Smooth muscle cell (in vitro differentiated cells): ENCODE measurements around the gene RPL27. TPM values are rescaled to one million over a fixed set of nuclear protein-coding genes. Genes with fewer than 3 reads are reported as not detected.

ENCODE experiments used
- DNase-seq: peaks from one replicate; lab custom pipeline; 2025; ENCODE audit not compliant: unreplicated experiment; lab: John Stamatoyannopoulos, UW
- H2AFZ ChIP-seq: fragments of 200-600 bp; sonication (generic); 2 replicates; pipeline ENCODE4 v1.6.0; 2016; ENCODE audit warnings: antibody characterized with exemption, low read depth, mild to moderate bottlenecking
- H3F3A ChIP-seq: fragments of 200-600 bp; sonication (generic); 2 replicates; pipeline ENCODE4 v1.6.0; 2017; ENCODE audit warnings: antibody characterized with exemption, low read depth
- H3K27ac ChIP-seq: fragments of 200-600 bp; sonication (generic); 2 replicates; pipeline ENCODE4 v1.5.1; 2016; ENCODE audit warnings: low read depth, mild to moderate bottlenecking
- H3K27me3 ChIP-seq: fragments of 200-600 bp; sonication (generic); 2 replicates; pipeline ENCODE4 v1.6.1; 2016; ENCODE audit warnings: low read depth, mild to moderate bottlenecking
- H3K36me3 ChIP-seq: fragments of 200-600 bp; sonication (generic); 2 replicates; pipeline ENCODE4 v1.5.1; 2016; ENCODE audit warnings: low read depth
- H3K4me1 ChIP-seq: fragments of 200-600 bp; sonication (generic); 2 replicates; pipeline ENCODE4 v1.5.1; 2016; ENCODE audit warnings: low read depth
- H3K4me2 ChIP-seq: fragments of 200-600 bp; sonication (generic); 2 replicates; pipeline ENCODE4 v1.6.0; 2016; ENCODE audit warnings: mild to moderate bottlenecking
- H3K4me3 ChIP-seq: fragments of 200-600 bp; sonication (generic); 2 replicates; pipeline ENCODE4 v1.5.1; 2016; ENCODE audit warnings: mild to moderate bottlenecking
- H3K79me2 ChIP-seq: fragments of 200-600 bp; sonication (generic); 2 replicates; pipeline ENCODE4 v1.6.0; 2016; ENCODE audit warnings: low read depth, mild to moderate bottlenecking
- H3K9ac ChIP-seq: fragments of 200-600 bp; sonication (generic); 2 replicates; pipeline ENCODE4 v1.6.0; 2016; ENCODE audit warnings: low read depth
- H3K9me3 ChIP-seq: fragments of 200-600 bp; sonication (generic); replicated peaks from 2 replicates; pipeline ENCODE4 v1.5.1; 2016; ENCODE audit warnings: low read depth
- H4K20me1 ChIP-seq: fragments of 200-600 bp; sonication (generic); 2 replicates; pipeline ENCODE4 v1.6.0; 2016; ENCODE audit warnings: low read depth
- WGBS: methylation state at CpG from one replicate; pipeline ENCODE4 v1.1.7; 2016; ENCODE audit warnings: low lambda C conversion rate; 5-methylcytosine and 5-hydroxymethylcytosine counted together
- polyA plus RNA-seq: library from polyadenylated mRNA; unstranded; fragments of >200 nt; fragmentation: Nextera tagmentation; extraction: Ambion mirVana; gene quantifications from 2 replicates; pipeline ENCODE4 v1.2.1, GENCODE V29; 2016
- total RNA-seq: library from RNA; depleted of rRNA; stranded (reverse); fragments of >200 nt; gene quantifications from 2 replicates; pipeline ENCODE4 v1.2.3, GENCODE V29; 2014
- TF ChIP-seq, protein P1 (sequence below): fragments of 200-600 bp; sonication (generic); IDR thresholded peaks from 2 replicates; pipeline ENCODE4 v1.5.1; 2017; ENCODE audit warnings: borderline replicate concordance, mild to moderate bottlenecking, antibody characterized with exemption; ENCODE audit not compliant: insufficient read depth, poor library complexity, severe bottlenecking

RPL27 gene
- total and polyA plus RNA-seq, 2 experiments from 2014 or later: 963 to 2,084 TPM

DNA sequence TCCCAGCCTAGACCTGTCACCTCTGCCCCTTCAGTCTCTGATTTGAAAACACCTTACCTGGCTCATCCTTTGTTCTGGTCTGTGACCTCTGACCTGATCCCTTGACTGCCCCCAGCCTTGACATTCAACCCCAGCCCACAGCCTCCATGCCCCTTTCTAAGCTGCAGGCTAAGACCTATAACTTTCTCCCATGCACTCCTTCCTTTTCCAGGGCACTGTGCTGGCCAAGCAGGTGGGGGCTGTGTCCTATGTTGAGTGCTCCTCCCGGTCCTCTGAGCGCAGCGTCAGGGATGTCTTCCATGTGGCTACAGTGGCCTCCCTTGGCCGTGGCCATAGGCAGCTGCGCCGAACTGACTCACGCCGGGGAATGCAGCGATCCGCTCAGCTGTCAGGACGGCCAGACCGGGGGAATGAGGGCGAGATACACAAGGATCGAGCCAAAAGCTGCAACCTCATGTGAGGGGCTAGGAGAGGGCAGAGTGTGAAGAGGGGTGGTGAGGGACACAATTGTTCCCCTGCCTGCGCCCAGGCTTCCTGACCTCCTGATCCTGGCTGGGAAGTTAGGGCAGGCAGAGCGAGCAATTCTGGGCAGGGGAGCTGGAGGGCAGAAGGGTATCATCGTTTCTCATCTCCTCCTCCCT is 30.1 kb downstream of the RPL27 start:
- no peaks in the 10 kb centered on the region for H3K79me2 ChIP-seq

DNA sequence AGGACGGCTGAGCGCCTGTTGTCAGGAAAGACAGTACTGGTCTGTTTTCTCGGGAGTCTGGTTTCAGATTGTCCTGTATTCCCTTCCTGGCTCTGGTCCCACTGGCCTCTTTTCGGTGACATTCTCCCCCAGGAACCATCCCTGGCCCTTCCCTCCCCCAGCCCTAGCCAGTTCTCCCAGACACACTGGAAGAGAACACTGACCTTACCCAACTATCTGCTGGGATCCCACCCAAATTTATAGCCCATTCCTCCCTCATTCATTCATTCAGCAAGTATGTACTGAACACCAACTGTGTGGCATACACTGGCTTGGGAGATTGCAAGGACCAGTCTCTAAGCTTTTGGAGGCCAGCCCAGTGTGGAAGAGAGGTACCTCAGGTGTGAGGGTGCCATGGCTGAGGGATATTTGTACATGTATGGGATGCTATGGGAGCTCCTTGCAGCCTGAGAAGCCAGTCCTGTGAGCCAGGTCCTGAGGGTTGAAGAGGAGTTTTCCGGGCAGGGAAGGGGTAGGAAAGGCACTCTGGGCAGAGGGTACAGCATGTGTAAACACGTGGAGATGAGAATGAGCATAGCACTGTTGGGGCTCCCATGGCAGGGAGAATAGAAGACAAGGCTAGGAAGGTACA is 32.0 kb downstream of the RPL27 start:
- no peaks in the 10 kb centered on the region for H3F3A ChIP-seq
- H3K27ac ChIP-seq: no peak overlapping the region
- no peaks in the 10 kb centered on the region for H3K79me2 ChIP-seq
- no peak for DNase-seq
- no peak overlapping the region for H3K4me2 ChIP-seq
- 77% methylated on average over 6 of the region's 6 CpGs for WGBS
- H3K9ac ChIP-seq: no peak overlapping the region
- H3K9me3 ChIP-seq: no peaks in the 10 kb centered on the region
- no peak overlapping the region for H3K4me3 ChIP-seq
- no peaks in the 10 kb centered on the region for H4K20me1 ChIP-seq
- no peak overlapping the region for H2AFZ ChIP-seq
- no peaks in the 10 kb centered on the region for H3K36me3 ChIP-seq
- TF ChIP-seq, protein P1, sequence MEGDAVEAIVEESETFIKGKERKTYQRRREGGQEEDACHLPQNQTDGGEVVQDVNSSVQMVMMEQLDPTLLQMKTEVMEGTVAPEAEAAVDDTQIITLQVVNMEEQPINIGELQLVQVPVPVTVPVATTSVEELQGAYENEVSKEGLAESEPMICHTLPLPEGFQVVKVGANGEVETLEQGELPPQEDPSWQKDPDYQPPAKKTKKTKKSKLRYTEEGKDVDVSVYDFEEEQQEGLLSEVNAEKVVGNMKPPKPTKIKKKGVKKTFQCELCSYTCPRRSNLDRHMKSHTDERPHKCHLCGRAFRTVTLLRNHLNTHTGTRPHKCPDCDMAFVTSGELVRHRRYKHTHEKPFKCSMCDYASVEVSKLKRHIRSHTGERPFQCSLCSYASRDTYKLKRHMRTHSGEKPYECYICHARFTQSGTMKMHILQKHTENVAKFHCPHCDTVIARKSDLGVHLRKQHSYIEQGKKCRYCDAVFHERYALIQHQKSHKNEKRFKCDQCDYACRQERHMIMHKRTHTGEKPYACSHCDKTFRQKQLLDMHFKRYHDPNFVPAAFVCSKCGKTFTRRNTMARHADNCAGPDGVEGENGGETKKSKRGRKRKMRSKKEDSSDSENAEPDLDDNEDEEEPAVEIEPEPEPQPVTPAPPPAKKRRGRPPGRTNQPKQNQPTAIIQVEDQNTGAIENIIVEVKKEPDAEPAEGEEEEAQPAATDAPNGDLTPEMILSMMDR: no peak
- no peaks in the 10 kb centered on the region for H3K27me3 ChIP-seq
- H3K4me1 ChIP-seq: peaks cover 21% of the 10 kb centered on the region

More for the DNA sequence above, 30.1 kb downstream of the RPL27 start:
- Histone ChIP-seq H3K27me3 (no peaks in the 10 kb centered on the region), H3K4me2 (no peak overlapping the region), H3K4me1 (peaks cover 2% of the 10 kb centered on the region), H4K20me1 (no peaks in the 10 kb centered on the region), H3K9ac (no peak overlapping the region), H3K36me3 (no peaks in the 10 kb centered on the region), H3K4me3 (no peak overlapping the region), H3K27ac (no peak overlapping the region), H3K9me3 (no peaks in the 10 kb centered on the region), H3F3A (peaks cover 2% of the 10 kb centered on the region), H2AFZ (no peak overlapping the region)
- 94% methylated on average over 17 of the region's 17 CpGs for WGBS
- no peak for DNase-seq
- TF ChIP-seq, protein P1: no peak

DNA sequence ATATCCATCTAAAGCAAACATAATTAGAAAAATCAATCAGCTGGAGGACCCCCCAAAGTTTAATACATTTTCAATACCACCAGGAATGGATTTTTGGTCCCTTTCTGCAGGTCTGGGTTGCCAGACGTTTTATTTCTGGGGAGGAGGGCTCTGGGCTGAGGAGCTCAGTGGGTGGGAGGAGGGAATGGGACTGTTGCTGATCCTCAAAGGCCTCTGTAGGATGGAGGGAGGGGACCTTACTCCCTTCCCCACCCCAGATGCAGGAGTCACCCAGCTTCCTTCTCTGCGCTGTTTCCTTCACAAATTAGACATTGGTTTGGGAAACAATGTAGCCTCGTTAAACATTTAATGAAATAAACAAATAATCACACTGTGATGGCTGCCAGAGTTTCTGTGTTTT is 33.4 kb downstream of the RPL27 start:
- H2AFZ ChIP-seq: no peak overlapping the region
- no peaks in the 10 kb centered on the region for H3K9me3 ChIP-seq
- no peaks in the 10 kb centered on the region for H3K79me2 ChIP-seq
- TF ChIP-seq, protein P1: no peak
- DNase-seq: no peak
- H3K4me2 ChIP-seq: no peak overlapping the region
- H3K4me1 ChIP-seq: peaks cover 32% of the 10 kb centered on the region
- no peaks in the 10 kb centered on the region for H4K20me1 ChIP-seq
- no peak overlapping the region for H3K9ac ChIP-seq
- H3K36me3 ChIP-seq: no peaks in the 10 kb centered on the region
- no peak overlapping the region for H3K4me3 ChIP-seq
- 86% methylated on average over 3 of the region's 3 CpGs for WGBS
- no peaks in the 10 kb centered on the region for H3K27me3 ChIP-seq
- no peaks in the 10 kb centered on the region for H3F3A ChIP-seq
- H3K27ac ChIP-seq: no peak overlapping the region
